Natural killer cell (primary cell): ENCODE results near the gene BNIPL. TPM values are rescaled to one million over a fixed set of nuclear protein-coding genes. Genes with fewer than 3 reads are reported as not detected.

Source experiments
- ATAC-seq, 3 donors: fragments of 150-1000 bp in 2 of 3; fragments of 200-7000 bp in 1 of 3; cut with Tn5 transposase; 1 replicate in 1 of 3; 2 replicates in 2 of 3; pipeline ENCODE4 v1.10.0; 2021; ENCODE audit warnings: mild to moderate bottlenecking in 2 of 3, moderate library complexity in 2 of 3
- DNase-seq, 2 donors: peaks; one replicate each; pipeline versions ENCODE4 v3.0.0 to v3.0.0-alpha.2; 2013 to 2021; ENCODE audit warnings: mixed read lengths in 1 of 2
- H3K27ac ChIP-seq: one replicate; pipeline ENCODE4 v1.5.1; 2013; ENCODE audit warnings: mild to moderate bottlenecking, low read length
- H3K27me3 ChIP-seq: one replicate; pipeline ENCODE4 v1.6.1; 2013; ENCODE audit warnings: low read length; ENCODE audit not compliant: control insufficient read depth, insufficient read depth
- H3K36me3 ChIP-seq: one replicate; pipeline ENCODE4 v1.6.1; 2013; ENCODE audit warnings: low read length; ENCODE audit not compliant: control insufficient read depth, insufficient read depth
- H3K4me1 ChIP-seq: one replicate; pipeline ENCODE4 v1.6.1; 2013; ENCODE audit warnings: low read length; ENCODE audit not compliant: control insufficient read depth, insufficient read depth
- H3K4me3 ChIP-seq: one replicate; pipeline ENCODE4 v1.5.1; 2013; ENCODE audit warnings: low read length
- H3K9me3 ChIP-seq: one replicate; pipeline ENCODE4 v1.6.1; 2013; ENCODE audit warnings: low read length; ENCODE audit not compliant: control insufficient read depth, insufficient read depth
- H3K27ac Mint-ChIP-seq, 2 donors: one replicate each; pipeline ENCODE4 v1.8.0; 2022; ENCODE audit warnings: mild to moderate bottlenecking in 2 of 2, mixed read lengths in 2 of 2, moderate library complexity in 1 of 2
- H3K27me3 Mint-ChIP-seq, 2 donors: one replicate each; pipeline ENCODE4 v1.8.0; 2022; ENCODE audit warnings: low read depth in 2 of 2, mixed read lengths in 2 of 2
- H3K36me3 Mint-ChIP-seq: one replicate; pipeline ENCODE4 v1.8.0; 2022; ENCODE audit warnings: mixed read lengths
- H3K4me1 Mint-ChIP-seq, 2 donors: one replicate each; pipeline ENCODE4 v1.8.0; 2022; ENCODE audit warnings: mixed read lengths in 2 of 2
- H3K4me3 Mint-ChIP-seq: one replicate; pipeline ENCODE4 v1.8.0; 2022; ENCODE audit warnings: mild to moderate bottlenecking, moderate library complexity, mixed read lengths
- H3K9me3 Mint-ChIP-seq, 2 donors: one replicate each; pipeline ENCODE4 v1.8.0; 2022; ENCODE audit warnings: mixed read lengths in 2 of 2
- WGBS: methylation state at CpG from one replicate; pipeline ENCODE4 v1.1.7; 2013; ENCODE audit warnings: missing lambda C conversion rate; ENCODE audit not compliant: insufficient coverage; 5-methylcytosine and 5-hydroxymethylcytosine counted together
- intact Hi-C: fragments of 100-400 bp; cut with micrococcal nuclease; formaldehyde crosslinking; loops from one replicate; pipeline ENCODE4 v1.14.2; 2022
- total RNA-seq, 4 donors: library from RNA; stranded (reverse); fragments of 120-200 nt in 1 of 4; gene quantifications; one replicate each; pipeline versions ENCODE4 v1.2.3 to v1.2.4, GENCODE V29; 2013 to 2022
- TF ChIP-seq, protein P1 (sequence below): fragments of 200-600 bp; IDR thresholded peaks from one replicate; pipeline ENCODE4 v1.8.0; 2022; ENCODE audit warnings: antibody characterized with exemption

Gene BNIPL
- total RNA-seq, 3 donors from 2014 or later (not counting 1 experiment from before 2014, with no cell fraction given) = 0.28 to 0.39 (median 0.33) TPM

DNA sequence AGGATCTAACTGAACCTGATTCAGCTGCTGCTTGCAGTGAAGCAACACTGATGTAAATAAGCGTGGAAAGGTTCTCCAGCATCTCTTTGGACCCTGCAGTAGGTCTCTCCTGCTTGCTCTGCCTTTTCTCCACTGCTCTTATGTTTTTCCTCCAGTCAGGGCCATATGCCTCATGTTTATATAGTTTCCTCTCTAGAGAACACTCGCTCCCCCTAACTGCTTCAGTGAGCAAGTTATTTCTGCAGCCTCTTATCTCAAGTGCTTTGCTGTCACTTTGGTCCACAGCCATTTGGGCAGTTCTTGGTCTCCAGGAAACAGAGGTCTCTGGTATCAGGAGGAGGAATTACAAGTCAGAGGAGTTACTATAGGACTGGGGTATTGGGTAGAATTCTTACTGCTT lies 22.9 kb upstream of the BNIPL start:
- Histone ChIP-seq H3K9me3 (no peaks in the 10 kb centered on the region), H3K36me3 (peaks cover 6% of the 10 kb centered on the region), H3K4me3 (no peak overlapping the region), H3K4me1 (peaks cover 10% of the 10 kb centered on the region), H3K27ac (no peak overlapping the region), H3K27me3 (no peaks in the 10 kb centered on the region)
- intact Hi-C loops = no loop called here
- 75% methylated on average over 2 of the region's 2 CpGs for WGBS
- no peak for DNase-seq
- Mint-ChIP-seq H3K27ac (no peak overlapping the region), H3K36me3 (no peaks in the 10 kb centered on the region), H3K4me1 (peaks cover 18 to 26% of the 10 kb centered on the region in 2 donors), H3K9me3 (no peaks in the 10 kb centered on the region), H3K27me3 (no peaks in the 10 kb centered on the region), H3K4me3 (no peak overlapping the region)
- ATAC-seq = no peak
- TF ChIP-seq, protein P1, sequence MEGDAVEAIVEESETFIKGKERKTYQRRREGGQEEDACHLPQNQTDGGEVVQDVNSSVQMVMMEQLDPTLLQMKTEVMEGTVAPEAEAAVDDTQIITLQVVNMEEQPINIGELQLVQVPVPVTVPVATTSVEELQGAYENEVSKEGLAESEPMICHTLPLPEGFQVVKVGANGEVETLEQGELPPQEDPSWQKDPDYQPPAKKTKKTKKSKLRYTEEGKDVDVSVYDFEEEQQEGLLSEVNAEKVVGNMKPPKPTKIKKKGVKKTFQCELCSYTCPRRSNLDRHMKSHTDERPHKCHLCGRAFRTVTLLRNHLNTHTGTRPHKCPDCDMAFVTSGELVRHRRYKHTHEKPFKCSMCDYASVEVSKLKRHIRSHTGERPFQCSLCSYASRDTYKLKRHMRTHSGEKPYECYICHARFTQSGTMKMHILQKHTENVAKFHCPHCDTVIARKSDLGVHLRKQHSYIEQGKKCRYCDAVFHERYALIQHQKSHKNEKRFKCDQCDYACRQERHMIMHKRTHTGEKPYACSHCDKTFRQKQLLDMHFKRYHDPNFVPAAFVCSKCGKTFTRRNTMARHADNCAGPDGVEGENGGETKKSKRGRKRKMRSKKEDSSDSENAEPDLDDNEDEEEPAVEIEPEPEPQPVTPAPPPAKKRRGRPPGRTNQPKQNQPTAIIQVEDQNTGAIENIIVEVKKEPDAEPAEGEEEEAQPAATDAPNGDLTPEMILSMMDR = no peak

DNA sequence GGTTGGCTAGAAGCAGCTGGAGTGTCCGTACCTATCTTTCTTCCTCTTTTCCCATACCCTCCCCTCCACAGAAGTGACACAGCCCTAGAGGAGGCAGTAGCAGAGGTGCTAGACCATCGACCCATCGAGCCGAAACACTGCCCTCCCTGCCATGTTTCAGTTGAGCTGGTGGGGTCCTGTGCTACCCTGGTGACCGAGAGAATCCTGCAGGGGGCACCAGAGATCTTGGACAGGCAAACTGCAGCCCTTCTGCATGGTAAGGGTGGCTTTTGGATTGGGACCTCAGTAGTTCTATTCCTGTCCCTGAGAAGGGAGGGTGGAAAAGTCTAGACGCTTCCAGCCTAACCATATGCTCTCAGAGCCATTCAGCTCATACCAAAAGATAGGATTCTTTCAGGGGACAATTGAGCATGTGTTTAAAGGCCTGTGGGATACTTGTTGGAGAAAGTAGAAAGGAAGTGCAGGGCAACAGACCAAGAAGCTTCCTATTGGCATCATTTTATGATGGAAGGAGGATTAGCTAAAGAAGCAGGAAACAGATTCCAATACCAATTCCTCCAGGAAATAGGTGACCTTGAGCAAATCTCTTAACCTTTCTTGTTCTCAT lies 11.7 kb upstream of the BNIPL start:
- Mint-ChIP-seq H3K27me3 (no peaks in the 10 kb centered on the region), H3K4me1 (peaks cover 6 to 7% of the 10 kb centered on the region in 2 donors), H3K4me3 (no peak overlapping the region), H3K36me3 (no peaks in the 10 kb centered on the region), H3K9me3 (no peaks in the 10 kb centered on the region), H3K27ac (peak overlapping the region in 1 of 2 donors; percentile 76)
- Histone ChIP-seq H3K27ac (no peak overlapping the region), H3K36me3 (peaks cover 21% of the 10 kb centered on the region), H3K27me3 (no peaks in the 10 kb centered on the region), H3K4me3 (no peak overlapping the region), H3K9me3 (no peaks in the 10 kb centered on the region), H3K4me1 (peaks cover 7% of the 10 kb centered on the region)
- peak; percentile 97 to 100 (median 100) for ATAC-seq
- TF ChIP-seq, protein P1 = peak; percentile 77
- peak; percentile 82 to 93 for DNase-seq
- 3% methylated on average over 4 of the region's 6 CpGs for WGBS
- intact Hi-C loops = loop anchor here (1.0 to 10.0 kb wide), 5 partner anchors 33 to 230 kb away; partner anchors contain the start of genes CDC42SE1, GABPB2, PSMD4 and TNFAIP8L2

DNA sequence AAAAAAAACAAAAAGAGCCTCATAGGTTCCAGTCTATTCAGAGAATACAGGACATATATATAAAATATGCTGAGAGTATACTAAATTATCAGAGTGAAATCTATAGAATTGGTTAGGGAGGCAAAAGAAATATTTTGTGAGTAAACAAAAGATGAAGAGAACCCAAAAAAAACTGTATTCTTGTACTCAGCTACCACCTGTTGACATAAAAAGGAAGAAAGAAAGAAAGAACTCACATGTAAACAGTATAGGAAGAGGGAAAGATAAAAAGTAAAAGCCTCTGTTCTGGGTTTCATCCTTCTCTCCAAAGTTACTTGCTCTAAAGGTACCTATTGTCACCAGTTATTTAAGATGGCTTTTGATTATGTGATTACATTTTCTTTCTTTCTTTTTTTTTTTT lies 9.9 kb upstream of the BNIPL start:
- Mint-ChIP-seq H3K27me3 (no peaks in the 10 kb centered on the region), H3K27ac (no peak overlapping the region), H3K4me3 (no peak overlapping the region), H3K9me3 (no peaks in the 10 kb centered on the region), H3K36me3 (no peaks in the 10 kb centered on the region), H3K4me1 (peaks cover 6 to 7% of the 10 kb centered on the region in 2 donors)
- DNase-seq (no peak), ATAC-seq (no peak)
- intact Hi-C loops = loop anchor here (10.0 kb wide), 1 partner anchor 228 kb away; the partner anchor contains the start of gene PSMD4
- no peaks in the 10 kb centered on the region for H3K9me3 ChIP-seq
- TF ChIP-seq, protein P1 = no peak
- no peak overlapping the region for H3K4me3 ChIP-seq
- peaks cover 7% of the 10 kb centered on the region for H3K4me1 ChIP-seq
- peaks cover 34% of the 10 kb centered on the region for H3K36me3 ChIP-seq
- no peak overlapping the region for H3K27ac ChIP-seq
- no peaks in the 10 kb centered on the region for H3K27me3 ChIP-seq

DNA sequence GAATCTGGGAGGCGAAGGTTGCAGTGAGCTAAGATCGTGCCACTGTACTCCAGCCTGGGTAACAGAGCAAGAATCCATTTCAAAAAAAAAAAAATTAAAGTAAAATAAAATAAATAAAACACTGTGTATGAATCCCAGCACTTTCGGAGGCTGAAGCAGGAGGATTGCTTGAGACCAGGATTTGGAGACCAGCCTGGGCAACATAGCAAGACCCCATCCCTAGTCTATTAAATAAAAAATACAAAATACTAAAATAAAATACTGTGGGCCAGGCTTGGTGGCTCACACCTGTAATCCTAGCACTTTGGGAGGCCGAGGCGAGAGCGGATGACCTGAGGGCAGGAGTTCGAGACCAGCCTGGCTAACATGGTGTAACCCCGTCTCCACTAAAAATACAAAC lies 4.2 kb upstream of the BNIPL start:
- peaks cover 11% of the 10 kb centered on the region for H3K36me3 Mint-ChIP-seq

More for the DNA sequence above, 4.2 kb upstream of the BNIPL start:
- Mint-ChIP-seq H3K4me1 (no peaks in the 10 kb centered on the region), H3K27me3 (no peaks in the 10 kb centered on the region), H3K9me3 (no peaks in the 10 kb centered on the region), H3K27ac (no peak overlapping the region), H3K4me3 (no peak overlapping the region)
- DNase-seq = no peak
- ATAC-seq = no peak
- intact Hi-C loops = no loop called here
- TF ChIP-seq, protein P1 = no peak
- WGBS = over 99% methylated on average over 7 of the region's 8 CpGs
- H3K4me3 ChIP-seq = no peak overlapping the region
- no peaks in the 10 kb centered on the region for H3K27me3 ChIP-seq
- no peaks in the 10 kb centered on the region for H3K9me3 ChIP-seq
- no peaks in the 10 kb centered on the region for H3K4me1 ChIP-seq
- H3K27ac ChIP-seq = no peak overlapping the region
- peaks cover 37% of the 10 kb centered on the region for H3K36me3 ChIP-seq
